HG03196 (cell line): ENCODE results near the gene PDLIM5.

Experiments
- ATAC-seq: cut with Tn5 transposase; IDR thresholded peaks from one replicate; pipeline ENCODE4 v1.9.1; 2021; ENCODE audit not compliant: unreplicated experiment

Gene PDLIM5

GRCh38 chr4:94680176-94680862, 228.6 kb downstream of the PDLIM5 start:
- ATAC-seq: no peak

- no peak for ATAC-seq
These were observed 234.3 kb downstream of the PDLIM5 start for GRCh38 chr4:94686086-94686485.

DNA sequence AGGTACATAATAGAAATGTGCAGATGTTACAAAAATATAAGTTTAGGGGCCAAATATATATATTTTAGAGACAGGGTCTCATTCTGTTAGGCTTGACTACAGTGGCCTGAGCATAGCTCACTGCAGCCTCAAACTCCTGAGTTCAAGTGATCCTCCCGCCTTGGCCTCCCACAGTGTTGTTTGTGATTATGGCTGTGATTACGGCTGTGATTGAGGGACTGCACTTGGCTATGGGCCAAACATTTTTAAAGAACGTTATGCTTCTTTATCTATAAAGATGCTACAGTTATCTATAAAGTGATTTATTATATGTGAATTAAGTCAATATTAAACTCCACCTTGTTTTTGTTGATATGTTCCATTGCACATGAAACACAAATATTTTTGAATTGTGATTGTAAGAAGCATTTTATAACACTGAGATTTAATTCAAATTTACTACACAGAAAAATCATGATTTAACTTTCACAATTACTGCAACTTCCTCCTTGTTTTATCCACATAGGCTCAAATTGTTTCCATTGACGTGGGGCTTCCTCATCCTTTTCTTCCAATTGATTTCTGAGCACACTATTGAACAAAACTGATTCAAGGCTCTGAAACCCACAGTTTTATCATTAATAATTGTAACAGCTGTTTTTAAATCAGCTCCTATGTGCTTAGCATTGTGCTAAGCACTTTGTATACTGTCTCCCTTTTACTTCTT, 237.6 kb downstream of the PDLIM5 start:
- no peak for ATAC-seq

DNA sequence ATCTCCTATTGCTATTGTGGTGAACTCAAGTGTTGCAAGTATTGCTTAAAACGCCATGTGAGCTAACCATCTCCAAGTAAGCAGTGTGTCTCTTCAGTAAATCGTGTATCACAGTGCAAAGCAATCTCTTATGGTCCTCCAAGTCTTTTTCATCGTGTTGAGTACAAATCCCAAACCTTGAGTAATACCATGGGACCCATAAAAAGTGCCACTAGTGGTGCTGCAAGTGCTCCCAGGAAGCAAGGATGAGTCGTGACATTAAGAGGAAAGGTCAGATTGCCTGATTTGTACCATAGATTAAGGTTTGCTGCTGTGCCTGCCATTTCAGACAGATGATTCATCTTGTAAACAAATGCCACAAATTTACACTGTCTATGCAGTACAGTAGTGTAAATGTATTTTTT, 239.1 kb downstream of the PDLIM5 start:
- ATAC-seq: no peak

- no peak for ATAC-seq
These were observed 239.8 kb downstream of the PDLIM5 start for GRCh38 chr4:94691552-94691951.

DNA sequence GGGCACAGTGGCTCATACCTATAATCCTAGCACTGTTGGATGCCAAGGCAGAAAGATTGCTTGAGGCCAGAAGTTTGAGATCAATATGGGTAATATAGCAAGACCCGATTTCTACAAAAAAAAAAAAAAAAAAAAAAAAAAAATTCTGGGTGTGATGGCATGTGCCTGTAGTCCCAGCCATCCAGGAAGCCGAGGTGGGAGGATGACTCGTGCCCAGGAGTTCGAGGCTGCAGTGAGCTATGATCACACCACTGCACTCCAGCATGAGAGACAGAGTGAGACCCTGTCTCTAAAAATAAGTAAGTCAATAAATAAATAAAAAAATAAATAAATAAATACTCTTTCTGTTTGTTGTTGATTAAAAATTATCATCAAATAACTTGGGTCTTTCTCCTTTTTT, 243.6 kb downstream of the PDLIM5 start:
- no peak for ATAC-seq

- ATAC-seq: no peak
These were observed 246.4 kb downstream of the PDLIM5 start for GRCh38 chr4:94698187-94698586.

GRCh38 chr4:94700298-94700697, 248.6 kb downstream of the PDLIM5 start:
- no peak for ATAC-seq

- ATAC-seq: no peak
These were observed 250.0 kb downstream of the PDLIM5 start for GRCh38 chr4:94701631-94702300.

DNA sequence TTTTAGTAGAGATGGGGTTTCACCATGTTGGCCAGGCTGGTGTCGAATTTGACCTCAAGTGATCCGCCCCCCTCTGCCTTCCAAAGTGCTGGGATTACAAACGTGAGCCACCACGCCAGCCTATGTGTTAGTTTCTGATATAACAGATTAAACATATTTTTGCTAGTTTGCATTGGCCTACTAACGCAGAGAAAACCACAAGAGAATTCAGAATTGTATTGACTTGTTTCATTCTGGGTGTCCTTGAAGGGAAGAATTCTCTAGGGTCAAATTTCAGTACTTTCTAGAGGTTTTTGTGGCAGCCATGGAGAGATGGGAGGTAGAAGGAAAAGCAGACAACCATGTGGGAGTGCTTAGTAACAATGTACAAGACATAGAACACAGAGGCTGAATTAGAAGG, 259.9 kb downstream of the PDLIM5 start:
- no peak for ATAC-seq

DNA sequence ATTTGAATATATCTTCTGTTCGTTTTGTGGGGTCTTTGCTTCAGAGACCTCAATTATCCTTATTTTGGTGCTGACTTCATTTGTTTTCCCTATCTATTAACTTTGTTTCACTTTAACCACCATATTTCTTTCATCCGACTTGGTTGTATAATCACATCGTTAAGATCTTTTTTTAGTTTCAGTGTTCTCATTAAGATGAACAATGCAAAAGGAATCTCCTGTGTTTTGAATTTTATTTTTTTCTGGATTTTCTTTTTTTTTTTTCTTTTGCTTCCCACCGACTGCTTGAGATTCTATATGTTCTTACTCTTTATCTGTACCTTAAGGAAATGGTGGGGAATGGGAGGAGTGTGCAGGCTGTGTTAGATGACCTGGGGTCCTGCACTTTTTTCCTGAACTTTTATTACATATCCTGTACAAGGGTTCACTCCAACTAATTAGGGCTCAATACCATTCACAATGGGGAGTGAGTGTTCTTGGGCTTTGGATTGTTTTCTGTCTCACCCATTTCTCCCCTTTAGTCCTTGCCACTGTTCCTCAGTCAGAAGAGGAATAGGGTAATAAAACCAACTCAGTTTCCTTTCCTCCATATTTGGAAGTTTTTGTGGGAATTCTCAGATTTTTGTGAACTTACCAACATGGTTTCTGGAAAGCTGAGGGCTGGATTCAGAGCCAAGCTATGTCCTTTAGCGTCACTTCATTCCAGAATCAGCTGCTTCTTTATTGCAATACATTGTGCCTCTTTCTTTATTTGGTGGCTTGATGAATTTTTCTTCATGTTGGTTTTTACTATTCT, 262.8 kb downstream of the PDLIM5 start:
- ATAC-seq: no peak

- ATAC-seq: no peak
These were observed 264.0 kb downstream of the PDLIM5 start for GRCh38 chr4:94715726-94716125.
